Liver (tissue), 9 donors: ENCODE data around the gene PIMREG. TPM values are rescaled to one million over a fixed set of nuclear protein-coding genes. Genes with fewer than 3 reads are reported as not detected.

ENCODE experiments used
- DNase-seq: peaks from one replicate; pipeline ENCODE4 v3.0.0-alpha.2; 2017; ENCODE audit warnings: low spot score
- H3K27ac ChIP-seq, 2 donors: one replicate each; pipeline ENCODE4 v1.7.0; 2013; ENCODE audit warnings: inconsistent platforms in 2 of 2, low read length in 2 of 2, control low read depth in 1 of 2, low read depth in 1 of 2, mild to moderate bottlenecking in 1 of 2
- H3K27me3 ChIP-seq, 4 donors: one replicate each; pipeline versions ENCODE4 v1.6.1 to v1.7.0; 2013; ENCODE audit warnings: low read length in 3 of 4, inconsistent platforms in 1 of 4, mild to moderate bottlenecking in 1 of 4, moderate library complexity in 1 of 4; ENCODE audit not compliant: control insufficient read depth in 4 of 4, insufficient read depth in 4 of 4
- H3K36me3 ChIP-seq, 4 donors: one replicate each; pipeline versions ENCODE4 v1.6.1 to v1.7.0; 2013; ENCODE audit warnings: low read length in 3 of 4, mild to moderate bottlenecking in 3 of 4, low read depth in 1 of 4, moderate library complexity in 1 of 4; ENCODE audit not compliant: control insufficient read depth in 4 of 4, insufficient read depth in 3 of 4
- H3K4me1 ChIP-seq, 4 donors: one replicate each; pipeline versions ENCODE4 v1.6.1 to v1.7.0; 2013; ENCODE audit warnings: low read length in 3 of 4, mild to moderate bottlenecking in 3 of 4, moderate library complexity in 1 of 4; ENCODE audit not compliant: control insufficient read depth in 4 of 4, insufficient read depth in 4 of 4
- H3K4me3 ChIP-seq, 3 donors: one replicate each; pipeline versions ENCODE4 v1.6.1 to v1.7.0; 2013; ENCODE audit warnings: low read length in 3 of 3, control low read depth in 1 of 3, low read depth in 1 of 3, mild to moderate bottlenecking in 1 of 3
- H3K9ac ChIP-seq, 2 donors: one replicate each; pipeline ENCODE4 v1.7.0; 2013; ENCODE audit warnings: low read length in 2 of 2, mild to moderate bottlenecking in 2 of 2, moderate library complexity in 2 of 2, control low read depth in 1 of 2, low read depth in 1 of 2
- H3K9me3 ChIP-seq, 4 donors: one replicate each; pipeline versions ENCODE4 v1.6.1 to v1.7.0; 2013; ENCODE audit warnings: low read length in 3 of 4; ENCODE audit not compliant: control insufficient read depth in 4 of 4
- CTCF ChIP-seq: fragments of 150-350 bp; IDR thresholded peaks from 2 replicates; pipeline ENCODE4 v1.5.1; 2017; ENCODE audit warnings: improper control_type of control experiment, low read depth, low read length; ENCODE audit not compliant: missing input control
- EGR1 ChIP-seq, 2 donors: IDR thresholded peaks; 2 replicates each; pipeline ENCODE4 v1.6.1; 2016 to 2018; ENCODE audit warnings: antibody characterized with exemption in 2 of 2, low read depth in 2 of 2
- FOXA1 ChIP-seq: IDR thresholded peaks from 2 replicates; pipeline ENCODE4 v1.6.1; 2016; ENCODE audit warnings: antibody characterized with exemption
- FOXA2 ChIP-seq: IDR thresholded peaks from 2 replicates; pipeline ENCODE4 v1.6.1; 2016; ENCODE audit warnings: antibody characterized with exemption
- GABPA ChIP-seq, 2 donors: IDR thresholded peaks in 1 of 2; conservative IDR thresholded peaks in 1 of 2; 2 replicates each; pipeline ENCODE4 v1.6.1; 2016; ENCODE audit warnings: antibody characterized with exemption in 2 of 2, mild to moderate bottlenecking in 1 of 2, moderate library complexity in 1 of 2
- HNF4A ChIP-seq, 2 donors: conservative IDR thresholded peaks; 2 replicates each; pipeline ENCODE4 v1.6.1; 2016; ENCODE audit warnings: antibody characterized with exemption in 2 of 2, mild to moderate bottlenecking in 2 of 2
- HNF4G ChIP-seq: IDR thresholded peaks from 2 replicates; pipeline ENCODE4 v1.6.1; 2016; ENCODE audit warnings: antibody characterized with exemption
- JUND ChIP-seq, 2 donors: IDR thresholded peaks; 2 replicates each; pipeline ENCODE4 v1.6.1; 2016; ENCODE audit warnings: antibody characterized with exemption in 2 of 2
- NR2F2 ChIP-seq: IDR thresholded peaks from 2 replicates; pipeline ENCODE4 v1.6.1; 2016; ENCODE audit warnings: antibody characterized with exemption
- RAD21 ChIP-seq, 2 donors: IDR thresholded peaks; 2 replicates each; pipeline ENCODE4 v1.6.1; 2016; ENCODE audit warnings: antibody characterized with exemption in 2 of 2, mild to moderate bottlenecking in 2 of 2
- REST ChIP-seq: IDR thresholded peaks from 2 replicates; pipeline ENCODE4 v1.6.1; 2016; ENCODE audit warnings: antibody characterized with exemption, mild to moderate bottlenecking
- RXRA ChIP-seq, 2 donors: IDR thresholded peaks; 2 replicates each; pipeline ENCODE4 v1.6.1; 2017 to 2018; ENCODE audit warnings: antibody characterized with exemption in 2 of 2, mild to moderate bottlenecking in 1 of 2
- SP1 ChIP-seq: IDR thresholded peaks from 2 replicates; pipeline ENCODE4 v1.6.1; 2018; ENCODE audit warnings: antibody characterized with exemption, mild to moderate bottlenecking
- TAF1 ChIP-seq: conservative IDR thresholded peaks from 2 replicates; pipeline ENCODE4 v1.6.1; 2016; ENCODE audit warnings: antibody characterized with exemption, mild to moderate bottlenecking
- YY1 ChIP-seq: IDR thresholded peaks from 2 replicates; pipeline ENCODE4 v1.6.1; 2016; ENCODE audit warnings: antibody characterized with exemption, mild to moderate bottlenecking
- WGBS: extraction: QIAGEN DNeasy Blood & Tissue Kit; methylation state at CpG from one replicate; pipeline ENCODE4 v1.1.7; 2013; 5-methylcytosine and 5-hydroxymethylcytosine counted together
- polyA plus RNA-seq, 2 donors: library from polyadenylated mRNA; stranded (reverse) in 1 of 2; unstranded in 1 of 2; fragments of 200-250 nt in 1 of 2; fragments of >200 nt in 1 of 2; fragmentation: Nextera tagmentation in 1 of 2; extraction: Ambion mirVana in 1 of 2; gene quantifications; one replicate each; pipeline versions ENCODE4 v1.2.1 to v1.2.3, GENCODE V29; 2013 to 2015
- total RNA-seq, 2 donors: library from RNA; depleted of rRNA; stranded (reverse); fragments of >200 nt; gene quantifications; one replicate each; pipeline ENCODE4 v1.2.3, GENCODE V29; 2014
- TF ChIP-seq, protein P1 (sequence below): IDR thresholded peaks from 2 replicates; pipeline ENCODE4 v1.6.1; 2016; ENCODE audit warnings: antibody characterized with exemption
- TF ChIP-seq, protein P2 (sequence below): IDR thresholded peaks from 2 replicates; pipeline ENCODE4 v1.6.1; 2016; ENCODE audit warnings: antibody characterized with exemption
- donor health status: healthy.
- donor health status: healthy.
- donor health status: healthy.
- donor health status: healthy.
- donor health status: healthy.

PIMREG gene
- total and polyA plus RNA-seq, 4 donors: 0.10 to 5.2 (median 0.75) TPM; not detected in 1

DNA sequence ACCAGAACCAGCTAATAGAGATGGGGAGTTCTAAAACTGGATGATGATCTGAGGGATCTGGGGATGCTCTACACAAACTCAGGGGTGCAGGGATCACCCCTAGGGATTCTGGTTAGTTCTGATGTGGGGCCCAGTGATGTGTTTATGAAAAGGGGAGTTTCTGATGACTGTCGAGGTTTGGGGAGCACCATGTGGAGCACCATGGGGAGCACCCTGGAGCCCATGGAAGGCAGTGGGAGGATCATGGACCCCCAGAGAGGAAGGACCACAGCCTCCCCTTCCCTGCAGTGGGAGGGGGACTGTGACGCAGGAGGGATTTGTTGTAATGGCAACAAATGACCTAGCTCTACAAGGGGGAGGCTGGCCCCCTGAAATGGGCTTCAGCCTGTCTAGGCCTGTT is 18.4 kb downstream of the PIMREG start:
- H3K4me1 ChIP-seq: no peaks in the 10 kb centered on the region
- H3K4me3 ChIP-seq: no peak overlapping the region
- 93% methylated on average over 2 of the region's 2 CpGs for WGBS
- H3K36me3 ChIP-seq: no peaks in the 10 kb centered on the region
- TF ChIP-seq HNF4A (conservative IDR thresholded peaks at IDR 0.05) (no peak), YY1 (no peak), FOXA2 (no peak), FOXA1 (no peak), SP1 (no peak), GABPA (IDR thresholded peaks at IDR 0.05 in 1 of 2, conservative IDR thresholded peaks at IDR 0.05 in 1 of 2) (no peak), REST (no peak), RAD21 (IDR thresholded peaks at IDR 0.05) (no peak), CTCF (no peak), EGR1 (IDR thresholded peaks at IDR 0.05; ENCODE audit: low read depth in 2 of 2) (no peak), TAF1 (no peak), NR2F2 (no peak), RXRA (IDR thresholded peaks at IDR 0.05) (no peak)
- TF ChIP-seq, protein P1, sequence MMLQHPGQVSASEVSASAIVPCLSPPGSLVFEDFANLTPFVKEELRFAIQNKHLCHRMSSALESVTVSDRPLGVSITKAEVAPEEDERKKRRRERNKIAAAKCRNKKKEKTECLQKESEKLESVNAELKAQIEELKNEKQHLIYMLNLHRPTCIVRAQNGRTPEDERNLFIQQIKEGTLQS: no peak
- TF ChIP-seq, protein P2, sequence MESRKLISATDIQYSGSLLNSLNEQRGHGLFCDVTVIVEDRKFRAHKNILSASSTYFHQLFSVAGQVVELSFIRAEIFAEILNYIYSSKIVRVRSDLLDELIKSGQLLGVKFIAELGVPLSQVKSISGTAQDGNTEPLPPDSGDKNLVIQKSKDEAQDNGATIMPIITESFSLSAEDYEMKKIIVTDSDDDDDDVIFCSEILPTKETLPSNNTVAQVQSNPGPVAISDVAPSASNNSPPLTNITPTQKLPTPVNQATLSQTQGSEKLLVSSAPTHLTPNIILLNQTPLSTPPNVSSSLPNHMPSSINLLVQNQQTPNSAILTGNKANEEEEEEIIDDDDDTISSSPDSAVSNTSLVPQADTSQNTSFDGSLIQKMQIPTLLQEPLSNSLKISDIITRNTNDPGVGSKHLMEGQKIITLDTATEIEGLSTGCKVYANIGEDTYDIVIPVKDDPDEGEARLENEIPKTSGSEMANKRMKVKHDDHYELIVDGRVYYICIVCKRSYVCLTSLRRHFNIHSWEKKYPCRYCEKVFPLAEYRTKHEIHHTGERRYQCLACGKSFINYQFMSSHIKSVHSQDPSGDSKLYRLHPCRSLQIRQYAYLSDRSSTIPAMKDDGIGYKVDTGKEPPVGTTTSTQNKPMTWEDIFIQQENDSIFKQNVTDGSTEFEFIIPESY: no peak
- H3K27me3 ChIP-seq: no peaks in the 10 kb centered on the region
- no peaks in the 10 kb centered on the region for H3K9me3 ChIP-seq
- no peak overlapping the region for H3K9ac ChIP-seq
- no peak for DNase-seq
- H3K27ac ChIP-seq: no peak overlapping the region

DNA sequence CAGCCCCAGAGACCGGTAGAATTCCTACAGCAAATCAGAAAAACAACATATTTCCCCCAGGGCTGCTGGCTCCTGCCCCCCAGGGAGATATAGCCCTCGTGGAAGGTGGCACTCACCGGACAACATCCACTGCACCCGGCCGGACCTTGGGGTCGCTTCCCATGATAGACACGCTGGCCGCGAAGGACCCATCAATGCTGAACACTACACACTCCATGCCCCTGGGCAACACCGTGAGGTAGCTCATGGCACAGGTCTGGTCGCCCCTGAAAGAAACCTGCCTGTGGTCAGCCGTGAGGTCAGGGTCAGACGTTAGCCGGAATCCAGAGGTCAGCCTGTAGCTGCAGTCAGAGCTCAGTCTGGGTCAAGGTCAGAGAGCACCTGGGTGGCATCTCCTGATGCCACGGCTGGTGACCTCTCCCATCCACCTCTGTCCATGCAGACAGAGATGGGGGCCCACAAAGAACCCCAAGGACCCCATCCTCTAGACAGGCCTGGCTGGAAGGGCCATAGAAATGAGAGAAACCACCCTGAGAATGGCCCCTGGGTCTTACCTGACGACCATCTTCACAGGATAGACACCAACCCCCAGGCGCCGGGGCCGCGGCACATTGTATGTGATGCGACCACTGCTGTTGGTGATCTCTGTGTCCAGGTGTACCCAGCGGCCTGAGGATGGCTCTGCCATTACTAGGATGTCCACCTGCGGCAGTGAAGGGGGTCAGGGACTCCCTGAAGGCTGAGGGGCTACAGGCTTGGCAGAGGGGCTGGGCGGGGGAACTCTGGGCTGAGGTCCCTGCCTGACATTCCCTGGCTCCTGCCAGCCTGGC is 19.6 kb downstream of the PIMREG start:
- Histone ChIP-seq H3K9ac (no peak overlapping the region), H3K27me3 (no peaks in the 10 kb centered on the region), H3K36me3 (no peaks in the 10 kb centered on the region), H3K9me3 (no peaks in the 10 kb centered on the region), H3K4me1 (no peaks in the 10 kb centered on the region), H3K4me3 (no peak overlapping the region), H3K27ac (no peak overlapping the region)
- TF ChIP-seq JUND (IDR thresholded peaks at IDR 0.05) (no peak), HNF4G (no peak), FOXA1 (no peak), CTCF (no peak), GABPA (IDR thresholded peaks at IDR 0.05 in 1 of 2, conservative IDR thresholded peaks at IDR 0.05 in 1 of 2) (no peak), FOXA2 (no peak), YY1 (no peak), RXRA (IDR thresholded peaks at IDR 0.05) (no peak), NR2F2 (no peak)
- TF ChIP-seq, protein P2: no peak
- TF ChIP-seq, protein P1: no peak
- DNase-seq: no peak
- WGBS: 93% methylated on average over 24 of the region's 24 CpGs
